Activated naive CD8-positive, alpha-beta T cell treated with anti-CD3 and anti-CD28 coated beads for 36 hours (primary cell): ENCODE data around the gene PGR. TPM values are rescaled to one million over a fixed set of nuclear protein-coding genes. Genes with fewer than 3 reads are reported as not detected.

Experiments
- DNase-seq: peaks from one replicate; pipeline ENCODE4 v3.0.0; 2021
- H3K27ac Mint-ChIP-seq: one replicate; pipeline ENCODE4 v1.8.0; 2022; ENCODE audit warnings: mild to moderate bottlenecking, moderate library complexity, mixed read lengths
- H3K27me3 Mint-ChIP-seq: one replicate; pipeline ENCODE4 v1.8.0; 2022; ENCODE audit warnings: mild to moderate bottlenecking, mixed read lengths
- H3K36me3 Mint-ChIP-seq: one replicate; pipeline ENCODE4 v1.8.0; 2021; ENCODE audit warnings: mild to moderate bottlenecking, mixed read lengths
- H3K4me1 Mint-ChIP-seq: one replicate; pipeline ENCODE4 v1.8.0; 2021; ENCODE audit warnings: mixed read lengths
- H3K4me3 Mint-ChIP-seq: one replicate; pipeline ENCODE4 v1.8.0; 2022; ENCODE audit warnings: mild to moderate bottlenecking, moderate library complexity, mixed read lengths
- H3K9me3 Mint-ChIP-seq: one replicate; pipeline ENCODE4 v1.8.0; 2022; ENCODE audit warnings: mixed read lengths
- total RNA-seq, 2 experiments: library from RNA; stranded (reverse); gene quantifications; one replicate each; pipeline ENCODE4 v1.2.3, GENCODE V29; 2021

PGR gene
- not detected for total RNA-seq

GRCh38 chr11:101129203-101129943, at the start of gene PGR:
PGR (minus strand) TSS chr11:101129813; CDS start chr11:101129070, 743 bp downstream.
- DNase-seq = no peak
- no peaks in the 10 kb centered on the region for H3K9me3 Mint-ChIP-seq
- H3K4me1 Mint-ChIP-seq = peaks cover 4% of the 10 kb centered on the region
- H3K36me3 Mint-ChIP-seq = no peaks in the 10 kb centered on the region
- no peak within 1 kb of the TSS for H3K27ac Mint-ChIP-seq
- peaks cover 58% of the 10 kb centered on the region for H3K27me3 Mint-ChIP-seq
- H3K4me3 Mint-ChIP-seq = no peak within 1 kb of the TSS

GRCh38 chr11:101176381-101176780, 46.8 kb upstream of the PGR start:
- Mint-ChIP-seq H3K4me1 (no peaks in the 10 kb centered on the region), H3K9me3 (no peaks in the 10 kb centered on the region), H3K27ac (no peak overlapping the region), H3K27me3 (no peaks in the 10 kb centered on the region), H3K4me3 (no peak overlapping the region), H3K36me3 (no peaks in the 10 kb centered on the region)
- no peak for DNase-seq

- H3K27me3 Mint-ChIP-seq = no peaks in the 10 kb centered on the region
- peaks cover 4% of the 10 kb centered on the region for H3K9me3 Mint-ChIP-seq
- no peak overlapping the region for H3K27ac Mint-ChIP-seq
- H3K36me3 Mint-ChIP-seq = no peaks in the 10 kb centered on the region
- H3K4me1 Mint-ChIP-seq = no peaks in the 10 kb centered on the region
- DNase-seq = no peak
- no peak overlapping the region for H3K4me3 Mint-ChIP-seq
These were observed 40.3 kb upstream of the PGR start for GRCh38 chr11:101169944-101170343.

- no peak overlapping the region for H3K27ac Mint-ChIP-seq
- peaks cover 4% of the 10 kb centered on the region for H3K9me3 Mint-ChIP-seq
- H3K27me3 Mint-ChIP-seq = no peaks in the 10 kb centered on the region
- H3K4me1 Mint-ChIP-seq = no peaks in the 10 kb centered on the region
- no peak for DNase-seq
- no peaks in the 10 kb centered on the region for H3K36me3 Mint-ChIP-seq
- no peak overlapping the region for H3K4me3 Mint-ChIP-seq
These were observed 36.4 kb upstream of the PGR start for GRCh38 chr11:101166038-101166437.

GRCh38 chr11:101158119-101158518, 28.5 kb upstream of the PGR start:
- Mint-ChIP-seq H3K27me3 (no peaks in the 10 kb centered on the region), H3K36me3 (no peaks in the 10 kb centered on the region), H3K4me3 (no peak overlapping the region), H3K9me3 (peaks cover 15% of the 10 kb centered on the region), H3K4me1 (no peaks in the 10 kb centered on the region), H3K27ac (no peak overlapping the region)
- DNase-seq = no peak

GRCh38 chr11:101138245-101138930, 8.8 kb upstream of the PGR start:
- Mint-ChIP-seq H3K4me1 (no peaks in the 10 kb centered on the region), H3K27ac (no peak overlapping the region), H3K36me3 (no peaks in the 10 kb centered on the region), H3K27me3 (no peaks in the 10 kb centered on the region), H3K4me3 (no peak overlapping the region), H3K9me3 (no peaks in the 10 kb centered on the region)
- no peak for DNase-seq

- Mint-ChIP-seq H3K36me3 (no peaks in the 10 kb centered on the region), H3K4me1 (no peaks in the 10 kb centered on the region), H3K27ac (no peak overlapping the region), H3K4me3 (no peak overlapping the region), H3K27me3 (peaks cover 37% of the 10 kb centered on the region), H3K9me3 (no peaks in the 10 kb centered on the region)
- DNase-seq = no peak
These were observed 3.6 kb upstream of the PGR start for GRCh38 chr11:101133190-101133589.

GRCh38 chr11:101128571-101129202, 926 bp downstream of the PGR start:
- peaks cover 61% of the 10 kb centered on the region for H3K27me3 Mint-ChIP-seq
- peaks cover 4% of the 10 kb centered on the region for H3K4me1 Mint-ChIP-seq
- no peak overlapping the region for H3K4me3 Mint-ChIP-seq
- H3K27ac Mint-ChIP-seq = no peak overlapping the region
- no peaks in the 10 kb centered on the region for H3K36me3 Mint-ChIP-seq
- no peak for DNase-seq
- no peaks in the 10 kb centered on the region for H3K9me3 Mint-ChIP-seq

- Mint-ChIP-seq H3K27me3 (peaks cover 61% of the 10 kb centered on the region), H3K27ac (no peak overlapping the region), H3K4me3 (no peak overlapping the region), H3K9me3 (no peaks in the 10 kb centered on the region), H3K4me1 (peaks cover 4% of the 10 kb centered on the region), H3K36me3 (no peaks in the 10 kb centered on the region)
- peak; percentile 4 for DNase-seq
These were observed 1.7 kb downstream of the PGR start for GRCh38 chr11:101127699-101128570.

- Mint-ChIP-seq H3K27me3 (peaks cover 59% of the 10 kb centered on the region), H3K36me3 (no peaks in the 10 kb centered on the region), H3K4me3 (no peak overlapping the region), H3K27ac (no peak overlapping the region), H3K9me3 (no peaks in the 10 kb centered on the region), H3K4me1 (peaks cover 4% of the 10 kb centered on the region)
- DNase-seq = no peak
These were observed 2.4 kb downstream of the PGR start for GRCh38 chr11:101127197-101127698.

- Mint-ChIP-seq H3K27ac (no peak overlapping the region), H3K4me1 (peaks cover 4% of the 10 kb centered on the region), H3K9me3 (no peaks in the 10 kb centered on the region), H3K4me3 (no peak overlapping the region), H3K27me3 (peaks cover 54% of the 10 kb centered on the region), H3K36me3 (no peaks in the 10 kb centered on the region)
- no peak for DNase-seq
These were observed 2.9 kb downstream of the PGR start for GRCh38 chr11:101126551-101127196.

GRCh38 chr11:101115671-101116160, 13.9 kb downstream of the PGR start:
- Mint-ChIP-seq H3K36me3 (no peaks in the 10 kb centered on the region), H3K27ac (no peak overlapping the region), H3K9me3 (no peaks in the 10 kb centered on the region), H3K4me3 (no peak overlapping the region), H3K4me1 (no peaks in the 10 kb centered on the region), H3K27me3 (no peaks in the 10 kb centered on the region)
- DNase-seq = no peak

GRCh38 chr11:101113540-101113939, 16.1 kb downstream of the PGR start:
- Mint-ChIP-seq H3K27ac (no peak overlapping the region), H3K4me1 (no peaks in the 10 kb centered on the region), H3K4me3 (no peak overlapping the region), H3K27me3 (no peaks in the 10 kb centered on the region), H3K36me3 (no peaks in the 10 kb centered on the region), H3K9me3 (no peaks in the 10 kb centered on the region)
- no peak for DNase-seq

GRCh38 chr11:101104716-101105115, 24.9 kb downstream of the PGR start:
- Mint-ChIP-seq H3K4me1 (no peaks in the 10 kb centered on the region), H3K36me3 (no peaks in the 10 kb centered on the region), H3K9me3 (peaks cover 5% of the 10 kb centered on the region), H3K27ac (no peak overlapping the region), H3K4me3 (no peak overlapping the region), H3K27me3 (no peaks in the 10 kb centered on the region)
- no peak for DNase-seq
